ENCODE data around the gene ORAI1. TPM values are rescaled to one million over a fixed set of nuclear protein-coding genes. Genes with fewer than 3 reads are reported as not detected.

Gene ORAI1
- total RNA-seq, 1 donor from 2014 or later = 13.7 TPM

DNA sequence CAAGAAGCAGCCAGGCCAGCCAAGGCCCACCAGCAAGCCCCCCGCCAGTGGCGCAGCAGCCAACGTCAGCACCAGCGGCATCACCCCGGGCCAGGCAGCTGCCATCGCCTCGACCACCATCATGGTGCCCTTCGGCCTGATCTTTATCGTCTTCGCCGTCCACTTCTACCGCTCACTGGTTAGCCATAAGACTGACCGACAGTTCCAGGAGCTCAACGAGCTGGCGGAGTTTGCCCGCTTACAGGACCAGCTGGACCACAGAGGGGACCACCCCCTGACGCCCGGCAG is 15.0 kb downstream of the ORAI1 start:
- no peak for DNase-seq (ENCODE audit: low read depth, low spot score)
- H3K4me1 Mint-ChIP-seq = no peaks in the 10 kb centered on the region
- H3K27ac Mint-ChIP-seq (ENCODE audit: unreplicated experiment) = peak overlapping the region; percentile 50
- H3K4me3 Mint-ChIP-seq = no peak overlapping the region
- no peaks in the 10 kb centered on the region for H3K36me3 Mint-ChIP-seq (ENCODE audit: low read depth)
- H3K9me3 Mint-ChIP-seq = no peaks in the 10 kb centered on the region
- no peaks in the 10 kb centered on the region for H3K27me3 Mint-ChIP-seq (ENCODE audit: low read depth)
- TF ChIP-seq, protein P1, sequence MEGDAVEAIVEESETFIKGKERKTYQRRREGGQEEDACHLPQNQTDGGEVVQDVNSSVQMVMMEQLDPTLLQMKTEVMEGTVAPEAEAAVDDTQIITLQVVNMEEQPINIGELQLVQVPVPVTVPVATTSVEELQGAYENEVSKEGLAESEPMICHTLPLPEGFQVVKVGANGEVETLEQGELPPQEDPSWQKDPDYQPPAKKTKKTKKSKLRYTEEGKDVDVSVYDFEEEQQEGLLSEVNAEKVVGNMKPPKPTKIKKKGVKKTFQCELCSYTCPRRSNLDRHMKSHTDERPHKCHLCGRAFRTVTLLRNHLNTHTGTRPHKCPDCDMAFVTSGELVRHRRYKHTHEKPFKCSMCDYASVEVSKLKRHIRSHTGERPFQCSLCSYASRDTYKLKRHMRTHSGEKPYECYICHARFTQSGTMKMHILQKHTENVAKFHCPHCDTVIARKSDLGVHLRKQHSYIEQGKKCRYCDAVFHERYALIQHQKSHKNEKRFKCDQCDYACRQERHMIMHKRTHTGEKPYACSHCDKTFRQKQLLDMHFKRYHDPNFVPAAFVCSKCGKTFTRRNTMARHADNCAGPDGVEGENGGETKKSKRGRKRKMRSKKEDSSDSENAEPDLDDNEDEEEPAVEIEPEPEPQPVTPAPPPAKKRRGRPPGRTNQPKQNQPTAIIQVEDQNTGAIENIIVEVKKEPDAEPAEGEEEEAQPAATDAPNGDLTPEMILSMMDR (conservative IDR thresholded peaks at IDR 0.05) = no peak

DNA sequence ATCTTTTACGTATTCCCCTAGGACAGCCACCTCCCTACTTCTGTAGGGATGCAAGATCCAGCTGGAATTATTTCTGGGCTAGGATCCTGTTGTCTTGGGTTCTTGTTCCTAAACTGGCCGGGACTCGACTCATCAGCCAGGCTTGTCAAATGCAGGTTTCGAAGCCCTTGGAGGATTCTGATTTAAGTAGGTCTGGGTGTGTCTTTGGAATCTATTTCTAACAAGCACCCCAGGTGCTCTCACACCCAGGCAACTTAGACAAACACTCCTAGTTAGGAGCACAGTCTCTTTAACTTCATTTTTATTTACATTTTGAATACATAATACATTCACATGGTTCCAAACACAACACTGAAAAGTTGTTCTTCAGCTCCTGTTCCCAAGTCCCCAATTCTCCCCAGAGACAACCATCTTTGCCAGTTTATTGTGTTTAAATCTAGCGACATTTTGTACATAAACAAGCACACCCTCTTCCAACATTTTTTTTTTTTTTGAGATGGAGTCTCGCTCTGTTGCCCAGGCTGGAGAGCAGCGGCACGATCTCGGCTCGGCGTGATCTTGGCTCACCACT is 22.2 kb downstream of the ORAI1 start:
- TF ChIP-seq, protein P1 (conservative IDR thresholded peaks at IDR 0.05) = no peak
- no peak overlapping the region for H3K4me3 Mint-ChIP-seq

DNA sequence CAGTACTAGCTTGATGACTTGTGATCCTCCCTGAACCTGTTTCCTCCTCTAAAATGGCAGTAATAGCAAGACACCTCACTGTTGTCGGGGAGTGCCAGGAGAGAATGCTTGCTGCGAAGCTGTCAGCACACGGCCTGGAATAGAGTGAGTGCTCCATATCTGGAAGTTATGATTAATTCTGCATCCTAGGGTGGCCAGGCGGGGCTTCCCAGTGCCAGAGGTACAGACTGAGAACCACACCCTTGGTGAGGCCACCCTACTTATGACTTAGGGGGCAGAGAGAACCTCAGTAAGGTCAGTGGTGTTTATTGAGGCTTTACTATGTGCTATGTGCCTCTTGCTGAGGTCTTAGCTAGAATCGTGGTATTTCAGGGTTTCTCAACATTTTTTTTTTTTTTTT is 23.0 kb downstream of the ORAI1 start:
- H3K36me3 Mint-ChIP-seq (ENCODE audit: low read depth) = no peaks in the 10 kb centered on the region
- no peaks in the 10 kb centered on the region for H3K4me1 Mint-ChIP-seq
- H3K27me3 Mint-ChIP-seq (ENCODE audit: low read depth) = no peaks in the 10 kb centered on the region
- TF ChIP-seq, protein P1 (conservative IDR thresholded peaks at IDR 0.05) = no peak
- H3K9me3 Mint-ChIP-seq = no peaks in the 10 kb centered on the region
- no peak overlapping the region for H3K4me3 Mint-ChIP-seq
- no peak overlapping the region for H3K27ac Mint-ChIP-seq (ENCODE audit: unreplicated experiment)
- no peak for DNase-seq (ENCODE audit: low read depth, low spot score)

More for the DNA sequence above, 22.2 kb downstream of the ORAI1 start:
- Mint-ChIP-seq H3K27me3 (ENCODE audit: low read depth) (no peaks in the 10 kb centered on the region), H3K4me1 (no peaks in the 10 kb centered on the region), H3K27ac (ENCODE audit: unreplicated experiment) (no peak overlapping the region), H3K9me3 (no peaks in the 10 kb centered on the region), H3K36me3 (ENCODE audit: low read depth) (no peaks in the 10 kb centered on the region)
- DNase-seq (ENCODE audit: low read depth, low spot score) = no peak

DNA sequence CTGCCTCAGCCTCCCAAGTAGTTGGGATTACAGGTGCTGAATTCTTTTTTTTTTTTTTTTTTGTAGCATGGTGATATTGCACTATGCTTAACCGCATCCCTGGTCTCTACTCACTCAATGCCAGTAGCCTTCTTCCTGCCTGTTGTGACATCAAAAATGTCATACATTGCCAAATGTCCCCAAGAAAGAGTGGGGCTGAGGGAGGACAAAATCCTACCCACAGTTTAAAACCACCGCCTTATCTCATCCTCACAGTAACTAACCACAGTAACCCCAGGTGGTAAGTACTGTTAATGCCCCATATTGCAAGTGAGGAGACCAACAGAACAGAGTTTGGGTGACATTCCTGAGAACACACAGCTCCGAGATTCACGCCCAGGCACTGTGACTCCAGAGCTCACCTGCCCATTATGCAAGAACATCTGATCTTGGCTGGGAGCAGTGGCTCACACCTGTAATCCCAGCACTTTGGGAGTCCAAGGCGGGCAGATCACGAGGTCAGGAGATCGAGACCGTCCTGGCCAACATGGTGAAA is 23.6 kb downstream of the ORAI1 start:
- H3K36me3 Mint-ChIP-seq (ENCODE audit: low read depth) = no peaks in the 10 kb centered on the region
- no peak for DNase-seq (ENCODE audit: low read depth, low spot score)
- H3K27me3 Mint-ChIP-seq (ENCODE audit: low read depth) = no peaks in the 10 kb centered on the region
- H3K9me3 Mint-ChIP-seq = no peaks in the 10 kb centered on the region
- H3K4me3 Mint-ChIP-seq = no peak overlapping the region
- TF ChIP-seq, protein P1 (conservative IDR thresholded peaks at IDR 0.05) = no peak
- no peak overlapping the region for H3K27ac Mint-ChIP-seq (ENCODE audit: unreplicated experiment)
- no peaks in the 10 kb centered on the region for H3K4me1 Mint-ChIP-seq

DNA sequence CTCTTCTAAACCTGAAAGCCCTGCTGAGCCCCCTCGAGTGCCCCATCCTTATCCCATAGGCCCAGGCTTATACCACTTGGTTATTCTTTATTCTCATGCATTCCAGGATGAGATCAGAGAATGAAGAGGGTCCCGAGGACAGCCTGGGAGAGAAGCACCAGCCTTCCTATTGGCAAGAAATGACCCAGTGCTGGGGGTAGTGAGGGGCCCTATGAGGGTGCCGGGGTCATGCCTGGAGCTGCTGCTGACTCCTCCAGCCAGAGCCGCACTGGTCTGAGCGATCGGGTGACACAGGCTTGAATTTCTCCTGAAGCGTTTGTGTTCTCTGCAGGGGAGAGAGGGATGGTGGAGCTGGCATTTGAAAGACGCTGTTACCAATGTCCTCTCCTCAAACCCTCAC is 25.0 kb downstream of the ORAI1 start:
- no peaks in the 10 kb centered on the region for H3K9me3 Mint-ChIP-seq
- no peak overlapping the region for H3K27ac Mint-ChIP-seq (ENCODE audit: unreplicated experiment)
- no peak for DNase-seq (ENCODE audit: low read depth, low spot score)
- H3K4me3 Mint-ChIP-seq = no peak overlapping the region
- no peaks in the 10 kb centered on the region for H3K4me1 Mint-ChIP-seq
- TF ChIP-seq, protein P1 (conservative IDR thresholded peaks at IDR 0.05) = no peak
- H3K27me3 Mint-ChIP-seq (ENCODE audit: low read depth) = no peaks in the 10 kb centered on the region
- H3K36me3 Mint-ChIP-seq (ENCODE audit: low read depth) = no peaks in the 10 kb centered on the region
